H1 (cell line): Measurements from ENCODE around the gene DOCK3. TPM values are rescaled to one million over a fixed set of nuclear protein-coding genes. Genes with fewer than 3 reads are reported as not detected.

Source experiments
- CTCF ChIA-PET: fragments of 300-600 bp; sonication (Branson Sonifier 250); formaldehyde crosslinking; loops from one replicate; lab custom pipeline; 2021; ENCODE audit not compliant: partially characterized antibody; lab: Charles Lee
- POLR2A ChIA-PET: fragments of 300-600 bp; sonication (Branson Sonifier 250); formaldehyde crosslinking; loops from one replicate; lab custom pipeline; 2021; ENCODE audit warnings: inconsistent platforms; ENCODE audit not compliant: partially characterized antibody; lab: Charles Lee
- DNase-seq, 2 experiments: peaks; one replicate each; pipeline versions ENCODE4 v3.0.0 to v3.0.0-alpha.2; 2010 to 2022; ENCODE audit warnings: low spot score in 2 of 2, low read depth in 1 of 2, mixed read lengths in 1 of 2
- FAIRE-seq: peaks from 2 replicates; lab custom pipeline; 2011; peaks lifted over from hg19 to GRCh38; lab: Jason Lieb, UNC
- H2AFZ ChIP-seq: 2 replicates; pipeline ENCODE4 v1.8.1; 2012; ENCODE audit warnings: low read length, inconsistent platforms
- H2AK5ac ChIP-seq: 2 replicates; pipeline ENCODE4 v1.6.1; 2013; ENCODE audit warnings: low read depth, low read length
- H2BK120ac ChIP-seq: replicated peaks from 2 replicates; pipeline ENCODE3; 2013; ENCODE audit warnings: low read depth, low read length, inconsistent platforms
- H2BK12ac ChIP-seq: 2 replicates; pipeline ENCODE4 v1.6.1; 2013; ENCODE audit warnings: low read depth, low read length
- H2BK15ac ChIP-seq: 2 replicates; pipeline ENCODE4 v1.6.1; 2013; ENCODE audit warnings: low read length
- H2BK20ac ChIP-seq: 2 replicates; pipeline ENCODE4 v1.6.1; 2013; ENCODE audit warnings: low read length
- H2BK5ac ChIP-seq: 2 replicates; pipeline ENCODE4 v1.6.1; 2013; ENCODE audit warnings: low read depth, low read length
- H3K14ac ChIP-seq: 2 replicates; pipeline ENCODE4 v1.6.1; 2013; ENCODE audit warnings: inconsistent platforms; ENCODE audit not compliant: insufficient read length
- H3K18ac ChIP-seq: 2 replicates; pipeline ENCODE4 v1.6.1; 2013; ENCODE audit warnings: low read length; ENCODE audit errors: extremely low read depth
- H3K23ac ChIP-seq: 2 replicates; pipeline ENCODE4 v1.6.1; 2013; ENCODE audit warnings: inconsistent platforms; ENCODE audit not compliant: insufficient read length
- H3K23me2 ChIP-seq: 2 replicates; pipeline ENCODE4 v1.6.1; 2013; ENCODE audit warnings: low read depth, low read length
- H3K27ac ChIP-seq: 2 replicates; pipeline ENCODE4 v1.6.1; 2011; ENCODE audit warnings: low read depth, low read length, inconsistent platforms
- H3K27me3 ChIP-seq, 4 experiments: replicated peaks in 1 of 4; 1 replicate in 1 of 4; 2 replicates in 3 of 4; pipeline versions ENCODE4 v1.6.1 to v1.8.1; 2011 to 2013; ENCODE audit warnings: low read length in 3 of 4, mild to moderate bottlenecking in 3 of 4, inconsistent platforms in 2 of 4, mixed read lengths in 2 of 4, moderate library complexity in 1 of 4; ENCODE audit not compliant: control insufficient read depth in 3 of 4, insufficient read depth in 3 of 4; ENCODE audit errors: extremely low read depth in 1 of 4
- H3K36me3 ChIP-seq, 4 experiments: 2 replicates each; pipeline versions ENCODE4 v1.6.1 to v1.8.1; 2011 to 2013; ENCODE audit warnings: mild to moderate bottlenecking in 4 of 4, low read length in 3 of 4, moderate library complexity in 2 of 4, control low read depth in 1 of 4, inconsistent platforms in 1 of 4; ENCODE audit not compliant: insufficient read depth in 4 of 4, control insufficient read depth in 2 of 4
- H3K4ac ChIP-seq: replicated peaks from 2 replicates; pipeline ENCODE3; 2013; ENCODE audit warnings: low read length, low read depth, mixed read lengths, inconsistent platforms; ENCODE audit not compliant: insufficient read length
- H3K4me1 ChIP-seq, 4 experiments: replicated peaks in 1 of 4; 1 replicate in 1 of 4; 2 replicates in 3 of 4; pipeline versions ENCODE4 v1.6.1 to v1.8.1; 2011 to 2013; ENCODE audit warnings: low read length in 3 of 4, inconsistent platforms in 2 of 4, mixed read lengths in 1 of 4; ENCODE audit not compliant: insufficient read depth in 4 of 4, control insufficient read depth in 3 of 4
- H3K4me2 ChIP-seq, 2 experiments: 2 replicates each; pipeline versions ENCODE4 v1.6.1 to v1.8.1; 2011 to 2013; ENCODE audit warnings: low read depth in 2 of 2, low read length in 2 of 2, control low read depth in 1 of 2, inconsistent platforms in 1 of 2, mild to moderate bottlenecking in 1 of 2; ENCODE audit not compliant: insufficient read depth in 1 of 2
- H3K4me3 ChIP-seq, 4 experiments: fragments of 200-600, 300-600 bp in 1 of 4; sonication (generic), shearing (Covaris generic), sonication (Bioruptor Twin) in 1 of 4; 2 replicates each; pipeline versions ENCODE4 v1.5.1 to v1.8.1; 2011 to 2016; ENCODE audit warnings: low read length in 4 of 4, low read depth in 3 of 4, control low read depth in 2 of 4, inconsistent platforms in 2 of 4, mild to moderate bottlenecking in 2 of 4, mixed read lengths in 1 of 4, moderate library complexity in 1 of 4; ENCODE audit not compliant: insufficient read depth in 2 of 4; ENCODE audit errors: extremely low read depth in 1 of 4
- H3K56ac ChIP-seq: replicated peaks from 2 replicates; pipeline ENCODE3; 2013; ENCODE audit warnings: low read depth, mild to moderate bottlenecking, mixed read lengths, low read length, inconsistent platforms; ENCODE audit not compliant: insufficient read length
- H3K79me1 ChIP-seq: 2 replicates; pipeline ENCODE4 v1.6.1; 2013; ENCODE audit warnings: low read depth, low read length, control low read depth
- H3K79me2 ChIP-seq, 2 experiments: 2 replicates each; pipeline versions ENCODE4 v1.6.1 to v1.8.1; 2012 to 2013; ENCODE audit warnings: low read length in 2 of 2, mild to moderate bottlenecking in 2 of 2, inconsistent platforms in 1 of 2; ENCODE audit not compliant: insufficient read depth in 2 of 2, control insufficient read depth in 1 of 2
- H3K9ac ChIP-seq, 4 experiments: replicated peaks in 1 of 4; 1 replicate in 1 of 4; 2 replicates in 3 of 4; pipeline versions ENCODE4 v1.6.1 to v1.8.1; 2011 to 2013; ENCODE audit warnings: low read depth in 3 of 4, low read length in 3 of 4, control low read depth in 2 of 4, mild to moderate bottlenecking in 2 of 4, moderate library complexity in 2 of 4, inconsistent platforms in 1 of 4; ENCODE audit errors: extremely low read depth in 1 of 4
- H3K9me3 ChIP-seq, 2 experiments: 2 replicates each; pipeline versions ENCODE4 v1.6.1 to v1.8.1; 2012 to 2013; ENCODE audit warnings: mild to moderate bottlenecking in 2 of 2, moderate library complexity in 2 of 2, control low read depth in 1 of 2, inconsistent platforms in 1 of 2, low read depth in 1 of 2, low read length in 1 of 2, mixed read lengths in 1 of 2; ENCODE audit not compliant: insufficient read depth in 2 of 2
- H4K20me1 ChIP-seq, 2 experiments: replicated peaks in 1 of 2; 2 replicates each; pipeline versions ENCODE3 to v1.8.1; 2011 to 2013; ENCODE audit warnings: inconsistent platforms in 2 of 2, low read length in 2 of 2, mild to moderate bottlenecking in 1 of 2; ENCODE audit not compliant: insufficient read depth in 2 of 2, control insufficient read depth in 1 of 2
- H4K5ac ChIP-seq: 2 replicates; pipeline ENCODE4 v1.6.1; 2013; ENCODE audit warnings: low read length, low read depth, mixed read lengths, inconsistent platforms; ENCODE audit not compliant: insufficient read length
- H4K8ac ChIP-seq: 2 replicates; pipeline ENCODE4 v1.8.0; 2013; ENCODE audit warnings: mild to moderate bottlenecking, moderate library complexity, low read length, inconsistent platforms; ENCODE audit not compliant: insufficient read depth; ENCODE audit errors: extremely low read depth
- H4K91ac ChIP-seq: replicated peaks from 2 replicates; pipeline ENCODE3; 2013; ENCODE audit warnings: low read length, mixed read lengths, inconsistent platforms; ENCODE audit not compliant: insufficient read length
- ASH2L ChIP-seq: fragments of 200-600, 300-600 bp; sonication (generic); IDR thresholded peaks from one replicate; pipeline ENCODE4 v1.7.1; 2017; ENCODE audit warnings: low read length
- CTCF ChIP-seq, 3 experiments: IDR thresholded peaks; 1 replicate in 2 of 3; 2 replicates in 1 of 3; pipeline versions ENCODE4 v1.5.1 to v1.6.1; 2011; ENCODE audit warnings: low read length in 3 of 3, mild to moderate bottlenecking in 3 of 3, inconsistent platforms in 2 of 3, low read depth in 1 of 3, moderate library complexity in 1 of 3; ENCODE audit not compliant: insufficient read depth in 1 of 3; ENCODE audit errors: control extremely low read depth in 1 of 3
- EZH2 ChIP-seq: fragments of 200-600 bp; sonication (generic); IDR thresholded peaks from 2 replicates; pipeline ENCODE4 v1.7.1; 2012; ENCODE audit warnings: low read depth, mild to moderate bottlenecking, moderate library complexity, low read length, inconsistent platforms; ENCODE audit not compliant: severe bottlenecking
- GABPA ChIP-seq: IDR thresholded peaks from 2 replicates; pipeline ENCODE4 v1.6.1; 2011; ENCODE audit warnings: mild to moderate bottlenecking, low read length, moderate library complexity, borderline replicate concordance; ENCODE audit not compliant: insufficient read depth
- GTF2F1 ChIP-seq: IDR thresholded peaks from 2 replicates; pipeline ENCODE4 v1.6.1; 2012; ENCODE audit warnings: low read depth, low read length, improper control_type of control experiment, borderline replicate concordance
- KDM4A ChIP-seq: IDR thresholded peaks from one replicate; pipeline ENCODE4 v1.7.1; 2012; ENCODE audit warnings: low read depth, mild to moderate bottlenecking, moderate library complexity, low read length, inconsistent platforms; ENCODE audit not compliant: severe bottlenecking
- MAX ChIP-seq: IDR thresholded peaks from 2 replicates; pipeline ENCODE4 v1.6.1; 2012; ENCODE audit warnings: inconsistent platforms
- POLR2A ChIP-seq, 2 experiments: IDR thresholded peaks; 1 replicate in 1 of 2; 2 replicates in 1 of 2; pipeline ENCODE4 v1.6.1; 2011; ENCODE audit warnings: low read depth in 2 of 2, low read length in 2 of 2, mild to moderate bottlenecking in 2 of 2; ENCODE audit errors: control extremely low read depth in 1 of 2
- POLR2AphosphoS5 ChIP-seq: IDR thresholded peaks from 2 replicates; pipeline ENCODE4 v1.6.1; 2011; ENCODE audit warnings: low read depth, low read length
- RBBP5 ChIP-seq: IDR thresholded peaks from 2 replicates; pipeline ENCODE4 v1.7.1; 2012; ENCODE audit warnings: low read depth, mild to moderate bottlenecking, inconsistent platforms, low read length, moderate library complexity, borderline replicate concordance
- RXRA ChIP-seq: IDR thresholded peaks from 2 replicates; pipeline ENCODE4 v1.6.1; 2011; ENCODE audit warnings: low read depth, mild to moderate bottlenecking, low read length, moderate library complexity; ENCODE audit not compliant: insufficient read depth
- SP4 ChIP-seq: IDR thresholded peaks from 2 replicates; pipeline ENCODE4 v1.6.1; 2012; ENCODE audit warnings: low read length, inconsistent platforms
- WGBS, 2 experiments: shearing (Covaris generic) in 1 of 2; methylation state at CpG; one replicate each; pipeline versions ENCODE4 v1.1.6 to v1.1.7; 2013 to 2015; ENCODE audit warnings: low lambda C conversion rate in 2 of 2, mixed read lengths in 2 of 2, inconsistent platforms in 1 of 2, low coverage in 1 of 2, missing lambda C conversion rate in 1 of 2; ENCODE audit not compliant: insufficient replicate concordance in 2 of 2, insufficient coverage in 1 of 2, insufficient read length in 1 of 2; ENCODE audit errors: extremely low coverage in 1 of 2, missing lambda C conversion rate in 1 of 2; 5-methylcytosine and 5-hydroxymethylcytosine counted together
- polyA plus RNA-seq, 7 experiments: library from polyadenylated mRNA; depleted of rRNA in 3 of 7; stranded (reverse) in 5 of 7; unstranded in 2 of 7; fragments of >200 nt in 5 of 7; fragments of 200-250 nt in 2 of 7; gene quantifications; 1 replicate in 5 of 7; 2 replicates in 1 of 7; 4 replicates in 1 of 7; pipeline versions ENCODE4 v1.2.1 to v1.2.3, GENCODE V29; 2011 to 2013; ENCODE audit warnings: missing spikeins in 2 of 7, mixed read lengths in 2 of 7
- total RNA-seq: library from RNA; stranded (reverse); fragmentation: NEBNext Ultra II Directional; extraction: Animal tissue kit (Norgen Biotek cat#: 25700); gene quantifications from 2 replicates; pipeline ENCODE4 v1.2.1, GENCODE V29; 2021

The DOCK3 gene
- total and polyA plus RNA-seq, 2 of the 8 experiments (the other 6 are each of a cell fraction or from before 2014, with no cell fraction given) = 2.7 to 5.0 TPM

GRCh38 chr3:51361746-51362145 lies 687.0 kb downstream of the DOCK3 start:
- Histone ChIP-seq H2BK120ac (no peak overlapping the region), H3K27ac (no peak overlapping the region), H3K9me3 (no peaks in the 10 kb centered on the region), H4K8ac (no peak overlapping the region; the same call in 1 of the 2 replicates), H2BK12ac (no peak overlapping the region), H3K79me1 (no peaks in the 10 kb centered on the region), H3K79me2 (no peaks in the 10 kb centered on the region), H3K14ac (no peak overlapping the region), H3K23ac (no peak overlapping the region), H3K36me3 (peaks cover 0 to 2% (median 0%) of the 10 kb centered on the region in 4 experiments; a peak in 2 of 8 replicates), H2BK20ac (no peak overlapping the region), H2AFZ (no peak overlapping the region), H3K4me1 (no peaks in the 10 kb centered on the region), H3K18ac (no peak overlapping the region), H3K27me3 (no peaks in the 10 kb centered on the region), H2BK15ac (no peak overlapping the region), H3K56ac (no peak overlapping the region), H3K4ac (no peak overlapping the region), H2AK5ac (no peak overlapping the region), H2BK5ac (no peak overlapping the region), H3K23me2 (no peaks in the 10 kb centered on the region), H3K9ac (no peak overlapping the region), H3K4me3 (no peak overlapping the region), H4K5ac (no peak overlapping the region), H4K91ac (no peak overlapping the region), H3K4me2 (no peak overlapping the region), H4K20me1 (no peaks in the 10 kb centered on the region)
- POLR2A ChIA-PET = interaction anchor here (1.2 to 1.4 kb wide), 2 partner anchors 23 to 29 kb away, joined by 3 to 4 read pairs; partner anchors contain the start of genes MANF and RBM15B
- no peak for FAIRE-seq
- CTCF ChIA-PET = interaction anchor here (1.0 to 2.1 kb wide), 3 partner anchors 10 to 733 kb away, joined by 3 to 7 read pairs (median 6); no protein-coding TSS in a partner anchor
- WGBS, 2 experiments = 88% methylated on average over 6 of the region's 6 CpGs; no CpG with 5 or more reads in 1 of the 2 experiments
- no peak for DNase-seq
- no peak for TF ChIP-seq CTCF (IDR thresholded peaks at IDR 0.05; ENCODE audit: control extremely low read depth in 1 of 3, insufficient read depth in 1 of 3, low read depth in 1 of 3, low read length in 3 of 3)
- TF ChIP-seq POLR2AphosphoS5 = no peak
- TF ChIP-seq GABPA = no peak
- no peak for TF ChIP-seq MAX
- no peak for TF ChIP-seq POLR2A (IDR thresholded peaks at IDR 0.05; ENCODE audit: control extremely low read depth in 1 of 2, low read depth in 2 of 2, low read length in 2 of 2)
- TF ChIP-seq SP4 = no peak
- TF ChIP-seq KDM4A = no peak
- TF ChIP-seq ASH2L = no peak
- no peak for TF ChIP-seq RXRA
- TF ChIP-seq GTF2F1 = no peak
- no peak for TF ChIP-seq RBBP5
- TF ChIP-seq EZH2 = no peak
